Activated CD4-positive, alpha-beta T cell treated with anti-CD3 and anti-CD28 coated beads, Interleukin-2, amount 10 ng/mL, durations not matched to agents 7 days and 5 days (primary cell): ENCODE data around the gene ZAP70. TPM values are rescaled to one million over a fixed set of nuclear protein-coding genes. Genes with fewer than 3 reads are reported as not detected.

ENCODE experiments used
- CTCF ChIA-PET: fragments of 350-600 bp; sonication (Branson Sonifier 250); formaldehyde crosslinking; loops from one replicate; lab custom pipeline; 2021; ENCODE audit warnings: antibody characterized with exemption; lab: Charles Lee
- POLR2A ChIA-PET: fragments of 350-600 bp; sonication (Branson Sonifier 250); formaldehyde crosslinking; loops from one replicate; lab custom pipeline; 2021; ENCODE audit warnings: antibody characterized with exemption; lab: Charles Lee
- DNase-seq: peaks from one replicate; pipeline ENCODE4 v3.0.0-alpha.2; 2020
- H3K27ac Mint-ChIP-seq: one replicate; pipeline ENCODE4 v1.8.0; 2021; ENCODE audit warnings: mild to moderate bottlenecking, moderate library complexity, mixed read lengths
- H3K27me3 Mint-ChIP-seq: one replicate; pipeline ENCODE4 v1.8.0; 2021; ENCODE audit warnings: mixed read lengths
- H3K36me3 Mint-ChIP-seq: one replicate; pipeline ENCODE4 v1.8.0; 2021; ENCODE audit warnings: low read depth, mixed read lengths
- H3K4me1 Mint-ChIP-seq: one replicate; pipeline ENCODE4 v1.8.0; 2021; ENCODE audit warnings: mixed read lengths
- H3K4me3 Mint-ChIP-seq: one replicate; pipeline ENCODE4 v1.8.0; 2021; ENCODE audit warnings: mild to moderate bottlenecking, moderate library complexity, mixed read lengths
- H3K9me3 Mint-ChIP-seq: one replicate; pipeline ENCODE4 v1.8.0; 2021; ENCODE audit warnings: mixed read lengths
- total RNA-seq, 2 experiments: library from RNA; stranded (reverse); gene quantifications; one replicate each; pipeline ENCODE4 v1.2.3, GENCODE V29; 2021

ZAP70 gene
- total RNA-seq, 2 experiments from 2014 or later: 302 to 337 TPM

- Mint-ChIP-seq H3K36me3 (peaks cover 74% of the 10 kb centered on the region), H3K4me3 (no peak overlapping the region), H3K4me1 (peaks cover 48% of the 10 kb centered on the region), H3K27me3 (no peaks in the 10 kb centered on the region), H3K9me3 (no peaks in the 10 kb centered on the region), H3K27ac (peak overlapping the region; percentile 7)
- ChIA-PET POLR2A (interaction anchor here (0.7 kb wide), 1 partner anchor 26 kb away, joined by 3 read pairs; the partner anchor contains the start of gene ZAP70), CTCF (interaction anchor here (0.7 to 4.1 kb wide), 9 partner anchors 9 to 75 kb away, joined by 3 to 29 read pairs (median 6); partner anchors contain the start of gene ACTR1B)
- no peak for DNase-seq
Observed at GRCh38 chr2:97739020-97739892, 25.9 kb downstream of the ZAP70 start.

- Mint-ChIP-seq H3K4me1 (peaks cover 53% of the 10 kb centered on the region), H3K9me3 (no peaks in the 10 kb centered on the region)
- POLR2A ChIA-PET: interaction anchor here (0.7 kb wide), 1 partner anchor 26 kb away, joined by 3 read pairs; the partner anchor contains the start of gene ZAP70
Observed at GRCh38 chr2:97739893-97740245, 26.5 kb downstream of the ZAP70 start.

GRCh38 chr2:97740590-97741182, 27.3 kb downstream of the ZAP70 start:
- Mint-ChIP-seq H3K4me1 (peaks cover 61% of the 10 kb centered on the region), H3K36me3 (peaks cover 67% of the 10 kb centered on the region), H3K27ac (no peak overlapping the region), H3K27me3 (no peaks in the 10 kb centered on the region), H3K9me3 (no peaks in the 10 kb centered on the region), H3K4me3 (no peak overlapping the region)
- peak; percentile 43 for DNase-seq
- ChIA-PET POLR2A (interaction anchor here (0.6 kb wide), 1 partner anchor 22 kb away, joined by 3 read pairs; no protein-coding TSS in a partner anchor), CTCF (interaction anchor here (1.1 to 4.1 kb wide), 13 partner anchors 7 to 528 kb away, joined by 3 to 29 read pairs (median 5); partner anchors contain the start of gene ZAP70)

More at GRCh38 chr2:97739893-97740245, 26.5 kb downstream of the ZAP70 start:
- CTCF ChIA-PET: interaction anchor here (0.7 to 4.1 kb wide), 10 partner anchors 8 to 76 kb away, joined by 3 to 29 read pairs (median 6); partner anchors contain the start of gene ACTR1B
- peaks cover 71% of the 10 kb centered on the region for H3K36me3 Mint-ChIP-seq
- DNase-seq: no peak
- H3K4me3 Mint-ChIP-seq: no peak overlapping the region
- H3K27me3 Mint-ChIP-seq: no peaks in the 10 kb centered on the region
- no peak overlapping the region for H3K27ac Mint-ChIP-seq

- Mint-ChIP-seq H3K27me3 (no peaks in the 10 kb centered on the region), H3K27ac (peak overlapping the region; percentile 91), H3K4me3 (no peak overlapping the region), H3K4me1 (peaks cover 65% of the 10 kb centered on the region), H3K36me3 (peaks cover 67% of the 10 kb centered on the region), H3K9me3 (no peaks in the 10 kb centered on the region)
- no peak for DNase-seq
- CTCF ChIA-PET: interaction anchor here (0.7 to 4.1 kb wide), 13 partner anchors 11 to 528 kb away, joined by 3 to 29 read pairs (median 5); partner anchors contain the start of gene ZAP70
- POLR2A ChIA-PET: interaction anchor here (0.6 kb wide), 1 partner anchor 23 kb away, joined by 3 read pairs; no protein-coding TSS in a partner anchor
Observed at GRCh38 chr2:97741251-97741650, 27.9 kb downstream of the ZAP70 start.

GRCh38 chr2:97741686-97742085, 28.3 kb downstream of the ZAP70 start:
- ChIA-PET CTCF (interaction anchor here (0.7 to 4.1 kb wide), 13 partner anchors 9 to 527 kb away, joined by 3 to 29 read pairs (median 5); partner anchors contain the start of gene ZAP70), POLR2A (no interaction called here)
- no peak for DNase-seq
- peaks cover 69% of the 10 kb centered on the region for H3K4me1 Mint-ChIP-seq
- H3K27me3 Mint-ChIP-seq: no peaks in the 10 kb centered on the region
- H3K36me3 Mint-ChIP-seq: peaks cover 64% of the 10 kb centered on the region
- H3K27ac Mint-ChIP-seq: peak overlapping the region; percentile 91
- H3K9me3 Mint-ChIP-seq: no peaks in the 10 kb centered on the region
- peak overlapping the region; percentile 11 for H3K4me3 Mint-ChIP-seq

DNA sequence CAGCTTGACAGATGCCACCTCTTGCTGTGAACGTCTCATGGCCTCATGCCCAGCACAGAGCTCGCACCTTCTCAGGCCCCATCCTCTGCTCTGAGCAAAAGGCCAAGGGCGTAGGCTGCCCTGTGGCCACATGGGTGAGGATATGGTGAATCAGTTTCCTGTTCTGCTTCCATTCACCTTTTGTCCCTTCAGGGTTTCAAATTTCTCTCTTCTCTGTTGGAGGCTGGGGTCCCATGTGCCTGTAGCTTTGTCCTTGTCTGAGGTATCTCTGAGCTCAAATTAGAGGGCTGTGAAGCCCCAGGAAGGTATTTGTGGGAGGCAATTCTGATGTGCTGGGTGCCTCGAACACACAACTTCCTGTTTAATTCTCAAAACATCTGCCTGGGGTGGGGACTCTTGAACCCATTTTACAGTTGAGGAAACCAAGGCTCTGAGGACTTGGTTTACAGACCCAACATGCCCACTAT, 29.0 kb downstream of the ZAP70 start:
- no peaks in the 10 kb centered on the region for H3K9me3 Mint-ChIP-seq
- ChIA-PET POLR2A (interaction anchor here (0.8 kb wide), 1 partner anchor 30 kb away, joined by 5 read pairs; the partner anchor contains the start of gene ZAP70), CTCF (interaction anchor here (1.0 to 4.1 kb wide), 9 partner anchors 8 to 152 kb away, joined by 3 to 29 read pairs (median 5); no protein-coding TSS in a partner anchor)
- peaks cover 57% of the 10 kb centered on the region for H3K36me3 Mint-ChIP-seq
- peak overlapping the region; percentile 91 for H3K27ac Mint-ChIP-seq
- peak; percentile 23 for DNase-seq
- H3K4me3 Mint-ChIP-seq: no peak overlapping the region
- H3K27me3 Mint-ChIP-seq: no peaks in the 10 kb centered on the region
- H3K4me1 Mint-ChIP-seq: peaks cover 76% of the 10 kb centered on the region

- Mint-ChIP-seq H3K4me1 (peaks cover 75% of the 10 kb centered on the region), H3K4me3 (no peak overlapping the region), H3K36me3 (peaks cover 46% of the 10 kb centered on the region), H3K9me3 (no peaks in the 10 kb centered on the region), H3K27ac (peak overlapping the region; percentile 28), H3K27me3 (no peaks in the 10 kb centered on the region)
- ChIA-PET POLR2A (interaction anchor here (0.6 kb wide), 1 partner anchor 30 kb away, joined by 3 read pairs; no protein-coding TSS in a partner anchor), CTCF (interaction anchor here (1.0 to 2.2 kb wide), 9 partner anchors 11 to 43 kb away, joined by 3 to 5 read pairs (median 4); partner anchors contain the start of gene ZAP70)
- DNase-seq: no peak
Observed at GRCh38 chr2:97743913-97744312, 30.5 kb downstream of the ZAP70 start.

DNA sequence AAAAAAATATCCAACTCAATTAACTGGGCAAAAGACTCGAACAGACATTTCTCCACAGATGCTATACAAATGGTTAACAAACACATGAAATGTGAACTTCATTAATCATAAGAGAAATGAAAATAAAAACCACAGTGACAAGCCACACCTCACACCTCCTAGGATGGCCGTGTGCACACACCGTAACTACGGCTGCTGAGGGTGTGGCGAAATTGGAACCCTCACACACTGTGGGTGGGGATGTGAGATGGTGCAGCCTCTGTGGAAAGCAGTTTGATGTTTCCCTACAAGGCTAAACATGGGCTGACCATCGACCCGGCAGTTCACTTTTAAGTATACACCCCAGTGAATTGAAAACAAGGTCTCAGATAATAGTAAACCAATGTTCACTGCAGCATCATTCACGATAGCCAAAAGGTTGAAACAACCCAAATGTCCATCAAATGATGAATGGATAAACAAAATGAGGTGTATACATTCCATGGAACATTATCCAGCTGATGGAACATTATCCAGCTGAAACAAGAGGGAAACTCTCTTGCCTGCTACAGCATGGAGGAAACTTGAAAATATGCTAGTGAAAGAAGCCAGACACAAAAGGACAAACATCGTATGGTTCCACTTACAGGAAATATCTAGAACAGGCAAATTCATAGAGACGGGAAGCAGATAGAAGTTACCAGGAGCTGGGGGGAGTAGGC, 32.2 kb downstream of the ZAP70 start:
- Mint-ChIP-seq H3K27ac (peak overlapping the region; percentile 27), H3K27me3 (no peaks in the 10 kb centered on the region), H3K9me3 (no peaks in the 10 kb centered on the region), H3K4me3 (no peak overlapping the region), H3K4me1 (peaks cover 69% of the 10 kb centered on the region), H3K36me3 (peaks cover 33% of the 10 kb centered on the region)
- DNase-seq: peak; percentile 51
- ChIA-PET POLR2A (no interaction called here), CTCF (interaction anchor here (0.9 to 1.2 kb wide), 3 partner anchors 12 to 155 kb away, joined by 4 to 5 read pairs (median 4); no protein-coding TSS in a partner anchor)

DNA sequence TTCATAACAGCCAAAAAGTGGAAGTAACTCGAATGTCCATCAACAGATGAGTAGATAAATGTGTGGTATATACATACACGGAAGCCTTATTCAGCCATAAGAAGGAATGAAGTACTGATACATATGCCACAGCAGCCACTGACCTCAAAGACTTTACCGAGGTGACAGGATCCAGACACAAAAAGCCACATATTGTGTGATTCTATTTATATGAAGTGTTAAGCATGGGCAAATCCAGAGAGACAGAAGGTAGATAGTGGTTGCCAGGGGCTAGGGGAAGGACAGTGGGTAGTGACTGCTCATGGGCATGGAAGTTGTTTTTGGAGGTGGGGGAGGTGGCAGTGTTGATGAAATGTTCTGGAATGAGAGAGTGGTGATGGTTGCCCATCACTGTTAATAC, 33.9 kb downstream of the ZAP70 start:
- Mint-ChIP-seq H3K4me3 (no peak overlapping the region), H3K27me3 (no peaks in the 10 kb centered on the region), H3K27ac (no peak overlapping the region), H3K4me1 (peaks cover 53% of the 10 kb centered on the region), H3K9me3 (no peaks in the 10 kb centered on the region), H3K36me3 (peaks cover 21% of the 10 kb centered on the region)
- no peak for DNase-seq
- ChIA-PET POLR2A (no interaction called here), CTCF (interaction anchor here (0.8 to 2.1 kb wide), 3 partner anchors 8 to 38 kb away, joined by 5 to 8 read pairs (median 8); no protein-coding TSS in a partner anchor)

- peaks cover 48% of the 10 kb centered on the region for H3K4me1 Mint-ChIP-seq
- H3K9me3 Mint-ChIP-seq: no peaks in the 10 kb centered on the region
- no peaks in the 10 kb centered on the region for H3K27me3 Mint-ChIP-seq
- no peak overlapping the region for H3K4me3 Mint-ChIP-seq
- DNase-seq: no peak
- no peak overlapping the region for H3K27ac Mint-ChIP-seq
- peaks cover 18% of the 10 kb centered on the region for H3K36me3 Mint-ChIP-seq
- ChIA-PET POLR2A (no interaction called here), CTCF (interaction anchor here (0.7 to 2.1 kb wide), 10 partner anchors 8 to 732 kb away, joined by 3 to 8 read pairs (median 4); no protein-coding TSS in a partner anchor)
Observed at GRCh38 chr2:97747716-97748115, 34.3 kb downstream of the ZAP70 start.

DNA sequence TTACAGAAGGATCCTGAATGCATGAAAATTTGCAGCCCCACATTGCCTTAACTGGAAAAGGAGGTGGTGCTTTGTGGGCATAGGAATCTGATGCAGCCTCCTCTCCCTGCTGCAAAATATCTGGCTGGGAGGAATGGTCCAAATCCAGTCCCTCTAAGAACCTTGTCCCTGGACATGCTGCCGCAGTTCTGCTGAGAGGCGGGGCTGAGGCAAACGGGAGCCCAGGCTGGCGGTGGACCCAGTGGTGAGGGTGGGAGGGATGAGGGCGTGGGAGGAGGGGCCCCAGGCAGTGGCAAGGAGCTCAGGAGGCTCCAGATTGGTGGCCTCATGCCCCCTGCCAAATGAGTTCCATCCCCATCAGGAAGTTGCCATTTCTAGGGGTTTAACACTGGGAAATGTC, 36.2 kb downstream of the ZAP70 start:
- Mint-ChIP-seq H3K4me1 (peaks cover 32% of the 10 kb centered on the region), H3K27me3 (no peaks in the 10 kb centered on the region), H3K27ac (no peak overlapping the region), H3K36me3 (peaks cover 3% of the 10 kb centered on the region), H3K4me3 (no peak overlapping the region), H3K9me3 (no peaks in the 10 kb centered on the region)
- POLR2A ChIA-PET: no interaction called here
- no peak for DNase-seq
- CTCF ChIA-PET: interaction anchor here (1.0 to 1.4 kb wide), 2 partner anchors 7 to 49 kb away, joined by 4 to 5 read pairs; no protein-coding TSS in a partner anchor
